HepG2 (cell line): ENCODE results near the gene PRM3. TPM values are rescaled to one million over a fixed set of nuclear protein-coding genes. Genes with fewer than 3 reads are reported as not detected.
A peak's percentile ranks its signal among the peaks of the same experiment; 100 is the strongest.

Experiments
- CHD4 ChIP-seq: fragments of 200-600 bp; sonication (generic); IDR thresholded peaks from 2 replicates; pipeline ENCODE4 v1.7.0; 2017; ENCODE audit warnings: mild to moderate bottlenecking, low read length, borderline replicate concordance
- ELF3 ChIP-seq: IDR thresholded peaks from 2 replicates; pipeline ENCODE4 v1.6.1; 2016; ENCODE audit warnings: missing genetic modification reagents, missing compliant biosample characterization
- FOXO1 ChIP-seq: sonication (generic); formaldehyde crosslinking; IDR thresholded peaks from 2 replicates; pipeline ENCODE4 v1.4.0; 2020; ENCODE audit warnings: missing genetic modification reagents
- GATAD2A ChIP-seq: IDR thresholded peaks from 2 replicates; pipeline ENCODE4 v1.6.1; 2016
- KDM5B ChIP-seq: sonication (generic); formaldehyde crosslinking; IDR thresholded peaks from 2 replicates; pipeline ENCODE4 v1.4.0; 2020; ENCODE audit warnings: missing genetic modification reagents, mild to moderate bottlenecking, borderline replicate concordance
- MYC ChIP-seq: sonication (generic); formaldehyde crosslinking; IDR thresholded peaks from 2 replicates; pipeline ENCODE4 v1.9.0; 2021; ENCODE audit warnings: missing genetic modification reagents, borderline replicate concordance
- NFIB ChIP-seq: sonication (generic); formaldehyde crosslinking; IDR thresholded peaks from 2 replicates; pipeline ENCODE4 v1.9.0; 2021; ENCODE audit warnings: missing genetic modification reagents, mild to moderate bottlenecking, borderline replicate concordance
- RAD21 ChIP-seq: fragments of 450-650 bp; formaldehyde crosslinking; IDR thresholded peaks from 2 replicates; pipeline ENCODE4 v1.5.0; 2020; ENCODE audit warnings: mild to moderate bottlenecking
- RELA ChIP-seq: sonication (generic); formaldehyde crosslinking; IDR thresholded peaks from 2 replicates; pipeline ENCODE4 v1.4.0; 2020; ENCODE audit warnings: missing genetic modification reagents
- RORA ChIP-seq: sonication (generic); formaldehyde crosslinking; IDR thresholded peaks from 2 replicates; pipeline ENCODE4 v1.5.0; 2020; ENCODE audit warnings: mild to moderate bottlenecking, missing genetic modification reagents, moderate library complexity
- RXRB ChIP-seq: IDR thresholded peaks from 2 replicates; pipeline ENCODE4 v1.6.1; 2016; ENCODE audit warnings: borderline replicate concordance, missing genetic modification reagents, missing compliant biosample characterization
- SALL2 ChIP-seq: sonication (generic); formaldehyde crosslinking; IDR thresholded peaks from 2 replicates; pipeline ENCODE4 v1.8.1; 2023; ENCODE audit warnings: mild to moderate bottlenecking, missing genetic modification reagents, inconsistent platforms
- WIZ ChIP-seq: sonication (generic); formaldehyde crosslinking; IDR thresholded peaks from 2 replicates; pipeline ENCODE4 v1.5.1; 2020; ENCODE audit warnings: mild to moderate bottlenecking, missing genetic modification reagents
- ZBTB21 ChIP-seq: sonication (generic); formaldehyde crosslinking; IDR thresholded peaks from 2 replicates; pipeline ENCODE4 v1.4.0; 2020; ENCODE audit warnings: missing genetic modification reagents
- ZFP36L1 ChIP-seq: sonication (generic); formaldehyde crosslinking; IDR thresholded peaks from 2 replicates; pipeline ENCODE4 v1.8.0; 2022; ENCODE audit warnings: mild to moderate bottlenecking, missing genetic modification reagents, moderate library complexity
- ZFX ChIP-seq: sonication (generic); formaldehyde crosslinking; IDR thresholded peaks from 2 replicates; pipeline ENCODE4 v1.4.0; 2020; ENCODE audit warnings: mild to moderate bottlenecking, low read depth, missing genetic modification reagents, moderate library complexity
- ZKSCAN8 ChIP-seq: IDR thresholded peaks from 2 replicates; pipeline ENCODE4 v1.6.1; 2016; ENCODE audit warnings: borderline replicate concordance, missing genetic modification reagents, missing compliant biosample characterization
- ZMYM2 ChIP-seq: sonication (generic); formaldehyde crosslinking; IDR thresholded peaks from 2 replicates; pipeline ENCODE4 v1.8.0; 2022; ENCODE audit warnings: mild to moderate bottlenecking, missing genetic modification reagents
- ZNF180 ChIP-seq: sonication (generic); formaldehyde crosslinking; IDR thresholded peaks from 2 replicates; pipeline ENCODE4 v1.4.0; 2020; ENCODE audit warnings: low read depth, missing genetic modification reagents, borderline replicate concordance
- ZNF253 ChIP-seq: sonication (generic); formaldehyde crosslinking; IDR thresholded peaks from 2 replicates; pipeline ENCODE4 v1.8.0; 2022; ENCODE audit warnings: mild to moderate bottlenecking, missing genetic modification reagents, borderline replicate concordance
- ZNF292 ChIP-seq: sonication (generic); formaldehyde crosslinking; IDR thresholded peaks from 2 replicates; pipeline ENCODE4 v1.8.1; 2022; ENCODE audit warnings: mild to moderate bottlenecking, low read depth, missing genetic modification reagents, borderline replicate concordance
- ZNF501 ChIP-seq: sonication (generic); formaldehyde crosslinking; IDR thresholded peaks from 2 replicates; pipeline ENCODE4 v1.5.1; 2020; ENCODE audit warnings: mild to moderate bottlenecking, moderate library complexity, missing genetic modification reagents
- ZNF83 ChIP-seq: sonication (generic); formaldehyde crosslinking; IDR thresholded peaks from 2 replicates; pipeline ENCODE4 v1.4.0; 2020; ENCODE audit warnings: missing genetic modification reagents, mild to moderate bottlenecking, borderline replicate concordance
- polyA plus RNA-seq, 8 experiments: library from polyadenylated mRNA; depleted of rRNA in 3 of 8; stranded (reverse) in 7 of 8; unstranded in 1 of 8; fragments of >200 nt; fragmentation: Illumina TruSeq in 4 of 8; extraction: Trizol in 4 of 8; gene quantifications; 2 replicates each; pipeline versions ENCODE4 v1.2.1 to v1.2.3, GENCODE V29; 2011 to 2016; ENCODE audit warnings: low read depth in 4 of 8, missing spikeins in 1 of 8, mixed read lengths in 1 of 8; ENCODE audit not compliant: insufficient read depth in 1 of 8
- total RNA-seq, 5 experiments: library from RNA; depleted of rRNA; stranded (reverse); fragments of >200 nt; fragmentation: Illumina TruSeq; extraction: Trizol; gene quantifications; 2 replicates each; pipeline ENCODE4 v1.2.3, GENCODE V29; 2016; ENCODE audit warnings: low read depth in 1 of 5
- TF ChIP-seq, protein P1 (sequence below): IDR thresholded peaks from 2 replicates; pipeline ENCODE4 v1.4.0; 2020; ENCODE audit warnings: mild to moderate bottlenecking, missing genetic modification reagents
- TF ChIP-seq, protein P2 (sequence below): IDR thresholded peaks from 2 replicates; pipeline ENCODE4 v1.6.1; 2016; ENCODE audit warnings: missing compliant biosample characterization, missing genetic modification reagents, borderline replicate concordance
- TF ChIP-seq, protein P3 (sequence below): sonication (generic); formaldehyde crosslinking; IDR thresholded peaks from 2 replicates; pipeline ENCODE4 v1.8.0; 2022; ENCODE audit warnings: missing genetic modification reagents, mild to moderate bottlenecking, inconsistent platforms, borderline replicate concordance

PRM3 gene
- total and polyA plus RNA-seq, 2 of the 13 experiments (the other 11 are each of a cell fraction or from before 2014, with no cell fraction given): not detected

DNA sequence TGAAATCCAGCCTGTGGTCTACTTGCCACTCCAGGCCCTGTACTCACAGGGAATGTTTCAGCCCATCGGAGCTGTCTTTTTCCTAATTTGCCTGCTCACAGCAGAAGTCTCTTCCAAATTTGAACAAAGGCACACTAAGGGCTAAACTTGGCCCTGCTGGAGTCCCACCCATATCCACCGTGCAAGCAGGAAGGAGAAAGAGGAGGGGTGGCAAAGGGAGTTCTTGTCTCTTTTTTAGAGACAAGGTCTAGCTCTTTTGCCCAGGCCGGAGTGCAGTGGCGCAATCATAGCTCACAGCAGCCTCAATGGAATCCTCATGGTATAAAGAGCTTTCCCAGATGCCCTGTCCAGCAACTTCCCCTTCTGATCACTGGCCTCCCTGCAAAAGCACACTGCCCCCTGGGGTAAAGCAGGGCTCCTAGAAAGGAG lies 10.4 kb upstream of the PRM3 start (continued):
- TF ChIP-seq, protein P1, sequence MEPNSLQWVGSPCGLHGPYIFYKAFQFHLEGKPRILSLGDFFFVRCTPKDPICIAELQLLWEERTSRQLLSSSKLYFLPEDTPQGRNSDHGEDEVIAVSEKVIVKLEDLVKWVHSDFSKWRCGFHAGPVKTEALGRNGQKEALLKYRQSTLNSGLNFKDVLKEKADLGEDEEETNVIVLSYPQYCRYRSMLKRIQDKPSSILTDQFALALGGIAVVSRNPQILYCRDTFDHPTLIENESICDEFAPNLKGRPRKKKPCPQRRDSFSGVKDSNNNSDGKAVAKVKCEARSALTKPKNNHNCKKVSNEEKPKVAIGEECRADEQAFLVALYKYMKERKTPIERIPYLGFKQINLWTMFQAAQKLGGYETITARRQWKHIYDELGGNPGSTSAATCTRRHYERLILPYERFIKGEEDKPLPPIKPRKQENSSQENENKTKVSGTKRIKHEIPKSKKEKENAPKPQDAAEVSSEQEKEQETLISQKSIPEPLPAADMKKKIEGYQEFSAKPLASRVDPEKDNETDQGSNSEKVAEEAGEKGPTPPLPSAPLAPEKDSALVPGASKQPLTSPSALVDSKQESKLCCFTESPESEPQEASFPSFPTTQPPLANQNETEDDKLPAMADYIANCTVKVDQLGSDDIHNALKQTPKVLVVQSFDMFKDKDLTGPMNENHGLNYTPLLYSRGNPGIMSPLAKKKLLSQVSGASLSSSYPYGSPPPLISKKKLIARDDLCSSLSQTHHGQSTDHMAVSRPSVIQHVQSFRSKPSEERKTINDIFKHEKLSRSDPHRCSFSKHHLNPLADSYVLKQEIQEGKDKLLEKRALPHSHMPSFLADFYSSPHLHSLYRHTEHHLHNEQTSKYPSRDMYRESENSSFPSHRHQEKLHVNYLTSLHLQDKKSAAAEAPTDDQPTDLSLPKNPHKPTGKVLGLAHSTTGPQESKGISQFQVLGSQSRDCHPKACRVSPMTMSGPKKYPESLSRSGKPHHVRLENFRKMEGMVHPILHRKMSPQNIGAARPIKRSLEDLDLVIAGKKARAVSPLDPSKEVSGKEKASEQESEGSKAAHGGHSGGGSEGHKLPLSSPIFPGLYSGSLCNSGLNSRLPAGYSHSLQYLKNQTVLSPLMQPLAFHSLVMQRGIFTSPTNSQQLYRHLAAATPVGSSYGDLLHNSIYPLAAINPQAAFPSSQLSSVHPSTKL (CRISPR knock-in tag): peak; percentile 41; the same call in 1 of the 2 replicates
- TF ChIP-seq RXRB (CRISPR knock-in tag) (peak; percentile 51), RAD21 (CRISPR knock-in tag) (peak; percentile 40; the same call in 1 of the 2 replicates), KDM5B (CRISPR knock-in tag) (peak; percentile 7; the same call in 1 of the 2 replicates), ZBTB21 (CRISPR knock-in tag) (0 out of 2 replicates have a peak, but pooled peaks have one; percentile 26), ZNF180 (CRISPR knock-in tag) (no peak), NFIB (no peak), WIZ (CRISPR knock-in tag) (0 out of 2 replicates have a peak, but pooled peaks have one; percentile 5), RORA (no peak), ZMYM2 (CRISPR knock-in tag) (0 out of 2 replicates have a peak, but pooled peaks have one; percentile 40), ZNF253 (CRISPR knock-in tag) (no peak), SALL2 (CRISPR knock-in tag) (no peak), ZNF83 (no peak), CHD4 (peak; percentile 41; the same call in 1 of the 2 replicates), RELA (CRISPR knock-in tag) (no peak), ZFP36L1 (CRISPR knock-in tag) (peak; percentile 65; the same call in 1 of the 2 replicates), ZFX (peak; percentile 63), ELF3 (CRISPR knock-in tag) (0 out of 2 replicates have a peak, but pooled peaks have one; percentile 31), MYC (CRISPR knock-in tag) (peak; percentile 12; the same call in 1 of the 2 replicates), FOXO1 (peak; percentile 29; the same call in 1 of the 2 replicates), ZNF292 (CRISPR knock-in tag) (peak; percentile 60; the same call in 1 of the 2 replicates), GATAD2A (peak; percentile 69), ZNF501 (CRISPR knock-in tag) (peak; percentile 78), ZKSCAN8 (peak; percentile 78; the same call in 1 of the 2 replicates)
- TF ChIP-seq, protein P2, sequence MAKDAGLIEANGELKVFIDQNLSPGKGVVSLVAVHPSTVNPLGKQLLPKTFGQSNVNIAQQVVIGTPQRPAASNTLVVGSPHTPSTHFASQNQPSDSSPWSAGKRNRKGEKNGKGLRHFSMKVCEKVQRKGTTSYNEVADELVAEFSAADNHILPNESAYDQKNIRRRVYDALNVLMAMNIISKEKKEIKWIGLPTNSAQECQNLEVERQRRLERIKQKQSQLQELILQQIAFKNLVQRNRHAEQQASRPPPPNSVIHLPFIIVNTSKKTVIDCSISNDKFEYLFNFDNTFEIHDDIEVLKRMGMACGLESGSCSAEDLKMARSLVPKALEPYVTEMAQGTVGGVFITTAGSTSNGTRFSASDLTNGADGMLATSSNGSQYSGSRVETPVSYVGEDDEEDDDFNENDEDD: 0 out of 2 replicates have a peak, but pooled peaks have one; percentile 29
- TF ChIP-seq, protein P3, sequence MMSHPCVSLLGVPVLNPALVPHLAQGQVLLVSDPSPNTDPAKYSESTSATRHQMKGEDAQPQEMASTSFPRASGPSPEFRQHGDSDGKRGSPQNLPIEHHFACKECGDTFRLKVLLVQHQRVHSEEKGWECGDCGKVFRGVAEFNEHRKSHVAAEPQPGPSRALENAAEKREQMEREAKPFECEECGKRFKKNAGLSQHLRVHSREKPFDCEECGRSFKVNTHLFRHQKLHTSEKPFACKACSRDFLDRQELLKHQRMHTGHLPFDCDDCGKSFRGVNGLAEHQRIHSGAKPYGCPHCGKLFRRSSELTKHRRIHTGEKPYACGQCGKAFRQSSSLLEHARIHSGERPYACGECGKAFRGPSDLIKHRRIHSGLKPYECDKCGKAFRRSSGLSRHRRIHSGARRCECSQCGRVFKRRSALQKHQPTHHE (CRISPR knock-in tag): no peak
